H7 (cell line): ENCODE data around the gene ARL6IP4. TPM values are rescaled to one million over a fixed set of nuclear protein-coding genes. Genes with fewer than 3 reads are reported as not detected.
A peak's percentile ranks its signal among the peaks of the same experiment; 100 is the strongest.

ENCODE experiments used
- DNase-seq: peaks from one replicate; pipeline ENCODE4 v3.0.0; 2012
- H3K27me3 ChIP-seq: 2 replicates; pipeline ENCODE4 v1.6.0; 2011; ENCODE audit warnings: mild to moderate bottlenecking, low read length; ENCODE audit not compliant: control insufficient read depth, insufficient read depth
- H3K36me3 ChIP-seq: replicated peaks from 2 replicates; pipeline ENCODE4 v1.5.1; 2011; ENCODE audit warnings: low read length; ENCODE audit not compliant: control insufficient read depth, insufficient read depth
- H3K4me3 ChIP-seq: 2 replicates; pipeline ENCODE4 v1.5.1; 2011; ENCODE audit warnings: low read depth, mild to moderate bottlenecking, control low read depth, low read length, moderate library complexity; ENCODE audit not compliant: insufficient read depth
- total RNA-seq: library from RNA; depleted of rRNA; stranded (reverse); fragments of >200 nt; shearing (Covaris generic); gene quantifications from 2 replicates; pipeline ENCODE4 v1.2.3, GENCODE V29; 2014

ARL6IP4 gene
- total RNA-seq, 1 experiment from 2014 or later: 220 TPM

- Histone ChIP-seq H3K27me3 (no peaks in the 10 kb centered on the region), H3K36me3 (peaks cover 2% of the 10 kb centered on the region), H3K4me3 (peak overlapping the region; percentile 94)
- no peak for DNase-seq
These were observed 636 bp upstream of the ARL6IP4 start for GRCh38 chr12:122979908-122980182.

DNA sequence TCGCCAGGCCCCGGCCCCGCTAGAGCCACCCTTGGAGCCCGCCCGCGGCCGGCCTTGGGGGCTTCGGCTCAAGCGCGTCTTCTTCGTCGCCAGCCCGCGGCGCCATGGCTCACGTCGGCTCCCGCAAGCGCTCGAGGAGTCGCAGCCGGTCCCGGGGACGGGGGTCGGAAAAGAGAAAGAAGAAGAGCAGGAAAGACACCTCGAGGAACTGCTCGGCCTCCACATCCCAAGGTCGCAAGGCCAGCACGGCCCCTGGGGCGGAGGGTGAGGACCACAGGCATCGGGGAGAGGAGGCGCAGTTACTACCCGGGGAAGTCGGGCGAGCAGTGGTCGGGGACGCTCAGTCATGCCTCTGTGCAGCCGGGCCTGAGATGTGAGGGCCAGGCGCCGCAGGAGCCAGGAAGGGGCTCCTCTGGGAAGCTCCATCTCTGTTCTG lies 573 bp downstream of the ARL6IP4 start:
- Histone ChIP-seq H3K27me3 (no peaks in the 10 kb centered on the region), H3K4me3 (peak overlapping the region; percentile 94), H3K36me3 (peaks cover 2% of the 10 kb centered on the region)
- DNase-seq: peak; percentile 81

- H3K27me3 ChIP-seq: no peaks in the 10 kb centered on the region
- H3K36me3 ChIP-seq: peaks cover 2% of the 10 kb centered on the region
- DNase-seq: no peak
These were observed 1.4 kb downstream of the ARL6IP4 start for GRCh38 chr12:122981587-122982476.

GRCh38 chr12:122982477-122982815 lies 2.0 kb downstream of the ARL6IP4 start:
- H3K27me3 ChIP-seq: no peaks in the 10 kb centered on the region
- peaks cover 2% of the 10 kb centered on the region for H3K36me3 ChIP-seq
- H3K4me3 ChIP-seq: no peak overlapping the region
- DNase-seq: no peak

More at GRCh38 chr12:122981587-122982476, 1.4 kb downstream of the ARL6IP4 start:
- H3K4me3 ChIP-seq: peak overlapping the region; percentile 94

DNA sequence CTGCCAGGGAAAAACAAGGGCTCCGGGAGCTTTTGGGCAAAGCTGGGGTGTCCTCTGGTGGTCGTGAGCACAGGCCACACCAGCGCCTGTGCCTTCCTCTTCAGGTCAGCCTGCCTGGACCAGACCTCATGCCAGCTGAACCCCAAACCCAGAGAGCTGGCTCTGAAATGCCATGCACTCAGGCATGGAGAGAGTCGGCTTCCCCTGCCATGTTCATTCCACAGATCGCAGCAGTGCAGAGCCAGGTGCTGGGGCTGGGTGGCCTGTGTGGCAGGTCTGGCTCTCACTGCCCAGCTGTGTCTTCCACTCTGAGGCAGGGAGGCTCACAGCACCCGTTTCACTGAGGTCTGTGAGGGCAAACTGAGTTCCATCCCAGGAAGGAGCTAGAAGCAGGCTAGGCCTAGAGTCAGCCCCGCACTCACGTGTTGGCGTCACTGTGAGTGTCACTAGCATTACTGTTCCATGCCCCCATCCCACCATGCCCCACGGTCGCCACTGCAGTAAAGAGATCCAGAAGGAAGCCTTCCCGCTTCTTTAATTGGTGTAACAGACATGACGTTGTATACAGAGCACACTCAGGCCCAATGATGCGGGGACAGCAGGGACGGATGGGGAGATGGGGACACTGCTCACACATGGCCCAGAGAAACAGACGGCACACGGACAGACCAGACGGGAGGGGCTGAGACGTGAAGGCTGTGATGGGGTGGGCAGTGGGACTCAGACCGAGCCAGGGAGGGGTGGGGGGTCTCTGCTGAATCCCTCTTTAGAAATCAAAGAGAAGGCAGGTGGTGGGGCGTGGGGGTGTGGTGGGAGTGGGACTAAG lies 2.7 kb downstream of the ARL6IP4 start:
- H3K27me3 ChIP-seq: no peaks in the 10 kb centered on the region
- H3K4me3 ChIP-seq: no peak overlapping the region
- no peak for DNase-seq
- peaks cover 2% of the 10 kb centered on the region for H3K36me3 ChIP-seq

DNA sequence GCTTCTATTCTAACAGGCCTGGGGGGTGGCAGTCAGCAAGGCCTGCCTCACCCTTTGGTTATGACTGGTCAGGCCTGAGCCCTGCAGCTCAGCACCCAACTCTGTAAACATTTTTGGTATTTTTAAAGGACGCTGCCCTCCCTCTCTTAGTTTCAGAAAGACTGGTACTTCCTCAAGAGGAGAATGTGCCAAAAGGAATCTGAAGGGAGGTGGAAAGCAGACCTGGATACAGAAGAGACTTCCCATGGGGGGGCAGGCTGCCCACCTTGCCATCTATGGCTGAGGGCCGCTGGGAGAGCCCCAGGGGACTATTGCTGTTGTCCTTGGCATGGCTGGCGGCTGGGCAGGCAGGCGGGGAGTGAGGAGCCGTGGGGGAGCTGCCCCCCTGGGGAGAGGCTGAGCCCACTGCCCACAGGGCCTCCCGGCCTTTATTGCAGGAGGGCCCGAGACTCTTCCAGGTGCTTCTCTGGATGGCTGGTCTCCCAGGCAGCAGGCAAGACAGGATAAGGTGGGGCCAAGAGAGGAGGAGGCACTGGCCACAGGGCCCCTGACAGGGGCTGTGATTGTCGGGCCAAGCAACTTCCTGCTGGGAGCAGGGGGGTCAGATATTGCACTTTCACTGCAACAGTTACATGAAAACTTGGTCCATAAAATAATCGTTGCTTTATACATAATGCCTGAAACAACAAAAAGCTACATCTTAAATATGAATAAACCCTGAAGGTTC lies 3.5 kb downstream of the ARL6IP4 start:
- Histone ChIP-seq H3K27me3 (no peaks in the 10 kb centered on the region), H3K36me3 (peaks cover 2% of the 10 kb centered on the region), H3K4me3 (no peak overlapping the region)
- DNase-seq: peak; percentile 73

DNA sequence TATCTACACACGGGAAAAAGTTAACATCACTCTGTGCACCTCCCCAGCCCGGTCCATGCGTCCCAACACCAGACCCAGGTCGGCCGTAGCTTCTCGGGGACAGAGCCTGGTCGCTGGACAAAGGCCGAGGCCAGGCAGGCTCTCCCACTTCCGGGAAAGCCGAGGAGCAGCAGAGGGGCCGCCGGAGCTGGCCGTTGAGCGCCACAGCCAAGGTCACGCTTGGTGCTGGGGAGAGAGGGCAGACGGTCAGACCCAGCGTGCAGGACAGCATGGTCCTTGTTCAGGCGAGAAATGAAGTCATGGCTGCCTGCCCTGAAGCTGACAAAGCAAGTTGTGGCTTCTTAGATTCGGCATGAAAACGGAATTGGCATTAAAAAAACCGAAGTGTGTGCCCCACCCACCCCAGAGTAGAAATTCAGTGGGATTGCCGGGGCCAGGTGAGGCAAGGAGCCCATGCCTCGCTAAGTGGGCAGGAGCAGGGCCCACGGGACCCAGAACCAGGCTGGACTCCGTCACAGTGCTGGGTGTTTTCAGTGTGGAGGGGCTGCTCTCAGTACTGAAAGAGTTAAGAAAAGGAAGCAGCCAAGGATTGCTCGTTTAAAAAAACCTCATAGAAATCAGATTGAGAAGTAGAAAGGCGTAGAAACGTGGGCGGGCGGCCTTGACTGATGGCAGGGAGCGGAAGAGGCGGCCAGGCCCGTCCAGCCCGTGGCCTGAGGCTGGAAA lies 4.3 kb downstream of the ARL6IP4 start:
- Histone ChIP-seq H3K36me3 (peaks cover 2% of the 10 kb centered on the region), H3K4me3 (no peak overlapping the region), H3K27me3 (no peaks in the 10 kb centered on the region)
- no peak for DNase-seq

- Histone ChIP-seq H3K36me3 (peaks cover 2% of the 10 kb centered on the region), H3K4me3 (no peak overlapping the region), H3K27me3 (no peaks in the 10 kb centered on the region)
- DNase-seq: peak; percentile 71
These were observed 5.1 kb downstream of the ARL6IP4 start for GRCh38 chr12:122985338-122986257.

- DNase-seq: peak; percentile 70
- Histone ChIP-seq H3K27me3 (no peaks in the 10 kb centered on the region), H3K36me3 (peaks cover 2% of the 10 kb centered on the region), H3K4me3 (no peak overlapping the region)
These were observed 5.9 kb downstream of the ARL6IP4 start for GRCh38 chr12:122986258-122986871.

DNA sequence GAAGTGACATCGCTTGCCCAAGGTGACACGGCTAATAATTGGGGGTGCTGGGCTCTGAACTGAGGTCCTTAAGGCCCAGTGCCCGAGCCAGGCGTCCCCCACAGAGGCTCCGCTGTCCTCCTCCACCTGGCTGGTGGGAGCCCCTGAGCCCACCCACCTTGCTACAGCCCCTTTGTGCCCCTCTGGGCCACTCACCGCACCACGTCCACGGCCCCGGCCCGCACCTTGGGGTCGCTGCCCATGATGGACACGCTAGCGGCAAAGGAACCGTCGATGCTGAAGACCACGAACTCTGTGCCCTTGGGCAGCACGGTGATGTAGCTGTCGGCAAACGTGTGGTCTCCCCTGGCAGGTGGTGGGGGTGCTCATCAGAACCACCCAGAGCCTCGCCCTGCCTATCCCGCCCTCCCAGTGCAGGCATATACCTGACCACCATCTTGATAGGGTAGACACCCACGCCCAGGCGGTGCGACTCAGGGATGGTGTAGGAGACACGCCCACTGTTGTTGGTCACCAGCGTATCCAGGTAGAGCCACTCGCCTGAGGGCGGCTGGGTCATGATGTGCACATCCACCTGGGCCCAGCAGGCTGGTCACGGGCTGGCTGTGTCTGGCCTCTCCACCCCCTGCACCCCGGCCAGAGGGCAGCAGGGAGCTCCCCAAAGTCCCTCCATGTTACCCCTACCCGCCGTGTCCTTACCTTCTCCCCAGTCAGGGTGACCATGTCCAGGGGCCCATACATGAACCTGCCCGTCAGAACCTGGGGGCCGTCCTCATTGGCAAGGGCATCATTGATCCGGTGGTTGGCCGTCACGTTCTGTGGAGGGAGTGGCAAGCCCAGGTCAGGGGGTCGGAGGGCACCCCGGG lies 6.8 kb downstream of the ARL6IP4 start:
- Histone ChIP-seq H3K4me3 (no peak overlapping the region), H3K36me3 (peaks cover under 1% of the 10 kb centered on the region), H3K27me3 (no peaks in the 10 kb centered on the region)
- no peak for DNase-seq

- Histone ChIP-seq H3K4me3 (no peak overlapping the region), H3K36me3 (no peaks in the 10 kb centered on the region), H3K27me3 (no peaks in the 10 kb centered on the region)
- DNase-seq: no peak
These were observed 7.6 kb downstream of the ARL6IP4 start for GRCh38 chr12:122988036-122988435.

GRCh38 chr12:122988612-122989212 lies 8.2 kb downstream of the ARL6IP4 start:
- H3K4me3 ChIP-seq: no peak overlapping the region
- H3K36me3 ChIP-seq: no peaks in the 10 kb centered on the region
- H3K27me3 ChIP-seq: no peaks in the 10 kb centered on the region
- no peak for DNase-seq
